ENCODE results near the gene PCSK5.
A peak's percentile ranks its signal among the peaks of the same experiment; 100 is the strongest.

Gene PCSK5

DNA sequence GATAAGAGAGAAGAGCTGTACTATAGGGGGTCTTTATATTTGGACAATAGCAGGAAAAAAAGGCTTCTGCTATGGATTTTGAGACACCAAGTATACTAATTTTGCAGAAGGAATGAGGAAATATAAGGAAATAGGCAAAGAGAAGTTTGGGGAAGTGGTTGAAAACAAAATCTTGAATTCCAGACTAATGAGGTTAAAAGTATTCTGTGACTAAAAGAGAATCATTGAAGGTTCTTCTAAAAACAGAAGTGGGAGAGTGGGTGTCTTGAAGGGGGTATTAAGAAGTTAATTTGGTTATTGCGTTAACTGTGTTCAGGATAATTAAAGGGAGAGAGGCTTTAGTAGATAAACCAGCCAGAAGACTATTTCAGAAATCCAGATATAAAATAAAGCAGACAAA is 355.0 kb downstream of the PCSK5 start:
- Histone ChIP-seq H3K27ac (ENCODE audit: low read depth, low read length) (no peak overlapping the region), H3K36me3 (ENCODE audit: control insufficient read depth, insufficient read depth, low read length) (no peaks in the 10 kb centered on the region), H3K4me3 (ENCODE audit: low read length) (no peak overlapping the region), H3K4me1 (ENCODE audit: control insufficient read depth, insufficient read depth, low read length) (no peaks in the 10 kb centered on the region), H3K9ac (ENCODE audit: low read length) (no peak overlapping the region), H3K27me3 (ENCODE audit: control insufficient read depth, insufficient read depth, low read length) (no peaks in the 10 kb centered on the region)

DNA sequence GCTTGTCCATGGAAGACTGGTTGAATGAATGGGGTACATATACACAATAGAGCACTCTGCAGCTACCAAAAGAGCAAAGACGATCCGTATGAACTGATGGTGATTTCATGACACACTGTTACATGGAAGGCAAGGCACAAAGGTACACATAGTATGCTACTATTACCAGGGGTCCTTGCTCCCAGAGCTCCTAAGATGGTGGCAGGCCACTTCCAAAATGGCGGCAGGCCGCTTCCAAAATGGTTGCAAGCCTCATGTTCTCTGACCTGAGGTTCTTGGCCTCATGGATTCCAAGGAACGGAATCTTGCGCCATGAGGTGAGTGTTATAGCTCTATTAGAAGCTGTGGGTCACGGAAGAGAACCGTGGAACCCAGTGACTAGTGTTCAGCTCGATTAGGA is 356.2 kb downstream of the PCSK5 start:
- Histone ChIP-seq H3K4me1 (ENCODE audit: control insufficient read depth, insufficient read depth, low read length) (no peaks in the 10 kb centered on the region), H3K4me3 (ENCODE audit: low read length) (no peak overlapping the region), H3K36me3 (ENCODE audit: control insufficient read depth, insufficient read depth, low read length) (no peaks in the 10 kb centered on the region), H3K9ac (ENCODE audit: low read length) (no peak overlapping the region), H3K27ac (ENCODE audit: low read depth, low read length) (no peak overlapping the region), H3K27me3 (ENCODE audit: control insufficient read depth, insufficient read depth, low read length) (no peaks in the 10 kb centered on the region)

GRCh38 chr9:76247426-76247825 is 357.0 kb downstream of the PCSK5 start:
- no peak overlapping the region for H3K27ac ChIP-seq (ENCODE audit: low read depth, low read length)
- no peaks in the 10 kb centered on the region for H3K27me3 ChIP-seq (ENCODE audit: control insufficient read depth, insufficient read depth, low read length)
- H3K4me3 ChIP-seq (ENCODE audit: low read length): no peak overlapping the region
- no peak overlapping the region for H3K9ac ChIP-seq (ENCODE audit: low read length)
- H3K36me3 ChIP-seq (ENCODE audit: control insufficient read depth, insufficient read depth, low read length): no peaks in the 10 kb centered on the region
- no peaks in the 10 kb centered on the region for H3K4me1 ChIP-seq (ENCODE audit: control insufficient read depth, insufficient read depth, low read length)

GRCh38 chr9:76249309-76249708 is 358.8 kb downstream of the PCSK5 start:
- H3K27ac ChIP-seq (ENCODE audit: low read depth, low read length): no peak overlapping the region
- no peaks in the 10 kb centered on the region for H3K4me1 ChIP-seq (ENCODE audit: control insufficient read depth, insufficient read depth, low read length)
- H3K4me3 ChIP-seq (ENCODE audit: low read length): no peak overlapping the region
- no peak overlapping the region for H3K9ac ChIP-seq (ENCODE audit: low read length)
- no peaks in the 10 kb centered on the region for H3K36me3 ChIP-seq (ENCODE audit: control insufficient read depth, insufficient read depth, low read length)
- no peaks in the 10 kb centered on the region for H3K27me3 ChIP-seq (ENCODE audit: control insufficient read depth, insufficient read depth, low read length)

- no peaks in the 10 kb centered on the region for H3K27me3 ChIP-seq (ENCODE audit: control insufficient read depth, insufficient read depth, low read length)
- H3K27ac ChIP-seq (ENCODE audit: low read depth, low read length): peak overlapping the region; percentile 70
- no peaks in the 10 kb centered on the region for H3K36me3 ChIP-seq (ENCODE audit: control insufficient read depth, insufficient read depth, low read length)
- H3K4me3 ChIP-seq (ENCODE audit: low read length): peak overlapping the region; percentile 43
- H3K9ac ChIP-seq (ENCODE audit: low read length): no peak overlapping the region
- H3K4me1 ChIP-seq (ENCODE audit: control insufficient read depth, insufficient read depth, low read length): no peaks in the 10 kb centered on the region
Measured at GRCh38 chr9:76255781-76256455, 365.4 kb downstream of the PCSK5 start.

GRCh38 chr9:76257311-76257710 is 366.8 kb downstream of the PCSK5 start:
- no peak overlapping the region for H3K4me3 ChIP-seq (ENCODE audit: low read length)
- H3K36me3 ChIP-seq (ENCODE audit: control insufficient read depth, insufficient read depth, low read length): no peaks in the 10 kb centered on the region
- no peak overlapping the region for H3K27ac ChIP-seq (ENCODE audit: low read depth, low read length)
- H3K27me3 ChIP-seq (ENCODE audit: control insufficient read depth, insufficient read depth, low read length): no peaks in the 10 kb centered on the region
- no peak overlapping the region for H3K9ac ChIP-seq (ENCODE audit: low read length)
- no peaks in the 10 kb centered on the region for H3K4me1 ChIP-seq (ENCODE audit: control insufficient read depth, insufficient read depth, low read length)

GRCh38 chr9:76266649-76267283 is 376.3 kb downstream of the PCSK5 start:
- Histone ChIP-seq H3K9ac (ENCODE audit: low read length) (no peak overlapping the region), H3K4me3 (ENCODE audit: low read length) (no peak overlapping the region), H3K4me1 (ENCODE audit: control insufficient read depth, insufficient read depth, low read length) (peaks cover 4% of the 10 kb centered on the region), H3K27ac (ENCODE audit: low read depth, low read length) (no peak overlapping the region), H3K27me3 (ENCODE audit: control insufficient read depth, insufficient read depth, low read length) (no peaks in the 10 kb centered on the region), H3K36me3 (ENCODE audit: control insufficient read depth, insufficient read depth, low read length) (no peaks in the 10 kb centered on the region)

DNA sequence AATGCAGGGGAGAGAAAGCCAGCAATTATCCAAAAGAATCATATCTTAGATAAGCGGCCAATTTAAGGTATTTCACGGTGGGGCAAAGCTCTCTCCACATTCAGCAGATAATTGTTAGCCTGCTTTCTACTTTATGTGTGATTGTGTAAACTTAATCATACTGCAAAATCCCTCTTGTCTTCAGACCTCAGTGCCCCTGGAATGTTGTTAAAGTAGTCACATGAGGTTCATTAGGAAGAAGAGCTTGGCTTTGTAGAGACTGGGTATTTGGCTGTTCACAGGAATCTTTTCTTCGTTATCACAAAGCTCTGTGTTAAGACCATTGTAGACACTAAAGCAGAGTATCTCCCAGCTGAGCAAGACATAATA is 376.8 kb downstream of the PCSK5 start:
- Histone ChIP-seq H3K9ac (ENCODE audit: low read length) (no peak overlapping the region), H3K4me1 (ENCODE audit: control insufficient read depth, insufficient read depth, low read length) (peaks cover 4% of the 10 kb centered on the region), H3K27ac (ENCODE audit: low read depth, low read length) (no peak overlapping the region), H3K27me3 (ENCODE audit: control insufficient read depth, insufficient read depth, low read length) (no peaks in the 10 kb centered on the region), H3K4me3 (ENCODE audit: low read length) (no peak overlapping the region), H3K36me3 (ENCODE audit: control insufficient read depth, insufficient read depth, low read length) (no peaks in the 10 kb centered on the region)

GRCh38 chr9:76269789-76270188 is 379.3 kb downstream of the PCSK5 start:
- Histone ChIP-seq H3K27ac (ENCODE audit: low read depth, low read length) (peak overlapping the region; percentile 56), H3K4me3 (ENCODE audit: low read length) (no peak overlapping the region), H3K36me3 (ENCODE audit: control insufficient read depth, insufficient read depth, low read length) (no peaks in the 10 kb centered on the region), H3K9ac (ENCODE audit: low read length) (no peak overlapping the region), H3K27me3 (ENCODE audit: control insufficient read depth, insufficient read depth, low read length) (no peaks in the 10 kb centered on the region), H3K4me1 (ENCODE audit: control insufficient read depth, insufficient read depth, low read length) (peaks cover 4% of the 10 kb centered on the region)

DNA sequence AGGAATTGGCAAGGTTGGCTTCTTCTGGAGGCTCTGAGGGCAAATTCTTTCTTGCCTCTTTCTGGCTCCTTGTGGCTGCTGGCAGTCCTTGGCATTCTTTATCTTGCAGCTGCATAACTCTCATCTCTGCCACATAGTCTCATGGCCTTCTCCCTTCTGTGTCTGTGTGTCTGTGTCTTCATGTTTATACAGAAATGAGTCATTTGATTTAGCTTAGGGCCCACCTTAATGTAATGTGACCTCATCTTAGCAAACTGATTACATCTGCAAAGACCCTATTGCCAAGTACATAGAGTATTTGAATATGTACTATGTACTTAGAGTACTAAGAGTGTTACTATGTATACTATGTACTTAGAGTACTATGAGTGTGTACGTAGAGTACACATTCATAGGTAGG is 381.3 kb downstream of the PCSK5 start:
- Histone ChIP-seq H3K27me3 (ENCODE audit: control insufficient read depth, insufficient read depth, low read length) (no peaks in the 10 kb centered on the region), H3K4me3 (ENCODE audit: low read length) (no peak overlapping the region), H3K4me1 (ENCODE audit: control insufficient read depth, insufficient read depth, low read length) (peaks cover 4% of the 10 kb centered on the region), H3K9ac (ENCODE audit: low read length) (no peak overlapping the region), H3K27ac (ENCODE audit: low read depth, low read length) (no peak overlapping the region), H3K36me3 (ENCODE audit: control insufficient read depth, insufficient read depth, low read length) (no peaks in the 10 kb centered on the region)

GRCh38 chr9:76289042-76289441 is 398.6 kb downstream of the PCSK5 start:
- H3K27me3 ChIP-seq (ENCODE audit: control insufficient read depth, insufficient read depth, low read length): no peaks in the 10 kb centered on the region
- H3K4me3 ChIP-seq (ENCODE audit: low read length): no peak overlapping the region
- no peaks in the 10 kb centered on the region for H3K36me3 ChIP-seq (ENCODE audit: control insufficient read depth, insufficient read depth, low read length)
- no peak overlapping the region for H3K9ac ChIP-seq (ENCODE audit: low read length)
- no peaks in the 10 kb centered on the region for H3K4me1 ChIP-seq (ENCODE audit: control insufficient read depth, insufficient read depth, low read length)
- H3K27ac ChIP-seq (ENCODE audit: low read depth, low read length): no peak overlapping the region

GRCh38 chr9:76289703-76290102 is 399.2 kb downstream of the PCSK5 start:
- Histone ChIP-seq H3K4me3 (ENCODE audit: low read length) (no peak overlapping the region), H3K9ac (ENCODE audit: low read length) (no peak overlapping the region), H3K27me3 (ENCODE audit: control insufficient read depth, insufficient read depth, low read length) (no peaks in the 10 kb centered on the region), H3K27ac (ENCODE audit: low read depth, low read length) (no peak overlapping the region), H3K36me3 (ENCODE audit: control insufficient read depth, insufficient read depth, low read length) (no peaks in the 10 kb centered on the region), H3K4me1 (ENCODE audit: control insufficient read depth, insufficient read depth, low read length) (no peaks in the 10 kb centered on the region)

DNA sequence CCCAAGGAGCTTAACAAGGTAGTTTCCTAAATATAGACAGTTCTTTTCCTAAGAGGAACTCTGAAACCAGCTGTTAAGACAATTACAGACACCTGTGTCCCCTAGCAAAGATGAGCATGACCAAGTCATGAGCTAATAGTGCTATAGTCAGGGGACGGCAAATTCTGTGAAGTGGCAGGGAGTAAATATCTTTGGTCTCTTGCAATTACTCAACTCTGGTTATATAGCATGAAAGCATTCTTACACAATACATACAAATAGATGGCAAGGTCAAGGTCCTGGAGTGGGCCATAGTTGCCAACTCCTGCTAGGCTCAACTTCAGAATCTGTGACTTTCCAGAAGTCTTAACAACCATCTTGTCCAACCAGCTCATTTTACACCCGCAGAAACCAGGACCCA is 400.1 kb downstream of the PCSK5 start:
- H3K4me1 ChIP-seq (ENCODE audit: control insufficient read depth, insufficient read depth, low read length): no peaks in the 10 kb centered on the region
- no peak overlapping the region for H3K4me3 ChIP-seq (ENCODE audit: low read length)
- no peak overlapping the region for H3K27ac ChIP-seq (ENCODE audit: low read depth, low read length)
- H3K36me3 ChIP-seq (ENCODE audit: control insufficient read depth, insufficient read depth, low read length): no peaks in the 10 kb centered on the region
- no peak overlapping the region for H3K9ac ChIP-seq (ENCODE audit: low read length)
- H3K27me3 ChIP-seq (ENCODE audit: control insufficient read depth, insufficient read depth, low read length): no peaks in the 10 kb centered on the region

Measured in rectal smooth muscle tissue (tissue), 1 donor.